Measurements from ENCODE around the gene IGSF21. TPM values are rescaled to one million over a fixed set of nuclear protein-coding genes. Genes with fewer than 3 reads are reported as not detected.

The IGSF21 gene
- total RNA-seq, 4 donors from 2014 or later: 0.31 to 3.5 (median 1.7) TPM

- Histone ChIP-seq H3K9me3 (no peaks in the 10 kb centered on the region), H3K36me3 (no peaks in the 10 kb centered on the region), H3K27me3 (peaks cover 53% of the 10 kb centered on the region), H3K27ac (no peak overlapping the region), H3K4me1 (no peaks in the 10 kb centered on the region), H3K4me3 (no peak overlapping the region)
- TF ChIP-seq, protein P1, sequence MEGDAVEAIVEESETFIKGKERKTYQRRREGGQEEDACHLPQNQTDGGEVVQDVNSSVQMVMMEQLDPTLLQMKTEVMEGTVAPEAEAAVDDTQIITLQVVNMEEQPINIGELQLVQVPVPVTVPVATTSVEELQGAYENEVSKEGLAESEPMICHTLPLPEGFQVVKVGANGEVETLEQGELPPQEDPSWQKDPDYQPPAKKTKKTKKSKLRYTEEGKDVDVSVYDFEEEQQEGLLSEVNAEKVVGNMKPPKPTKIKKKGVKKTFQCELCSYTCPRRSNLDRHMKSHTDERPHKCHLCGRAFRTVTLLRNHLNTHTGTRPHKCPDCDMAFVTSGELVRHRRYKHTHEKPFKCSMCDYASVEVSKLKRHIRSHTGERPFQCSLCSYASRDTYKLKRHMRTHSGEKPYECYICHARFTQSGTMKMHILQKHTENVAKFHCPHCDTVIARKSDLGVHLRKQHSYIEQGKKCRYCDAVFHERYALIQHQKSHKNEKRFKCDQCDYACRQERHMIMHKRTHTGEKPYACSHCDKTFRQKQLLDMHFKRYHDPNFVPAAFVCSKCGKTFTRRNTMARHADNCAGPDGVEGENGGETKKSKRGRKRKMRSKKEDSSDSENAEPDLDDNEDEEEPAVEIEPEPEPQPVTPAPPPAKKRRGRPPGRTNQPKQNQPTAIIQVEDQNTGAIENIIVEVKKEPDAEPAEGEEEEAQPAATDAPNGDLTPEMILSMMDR (IDR thresholded peaks at IDR 0.05): no peak
- TF ChIP-seq EP300 (IDR thresholded peaks at IDR 0.05) (no peak), POLR2AphosphoS5 (IDR thresholded peaks at IDR 0.05) (no peak), POLR2A (IDR thresholded peaks at IDR 0.05) (no peak)
- ATAC-seq: no peak
- WGBS, 2 donors (ENCODE audit: low coverage in 1 of 2): 71 to 80% methylated on average over 1 to 7 of the region's 8 CpGs
Observed at GRCh38 chr1:18151436-18152122, 44.0 kb downstream of the IGSF21 start.

DNA sequence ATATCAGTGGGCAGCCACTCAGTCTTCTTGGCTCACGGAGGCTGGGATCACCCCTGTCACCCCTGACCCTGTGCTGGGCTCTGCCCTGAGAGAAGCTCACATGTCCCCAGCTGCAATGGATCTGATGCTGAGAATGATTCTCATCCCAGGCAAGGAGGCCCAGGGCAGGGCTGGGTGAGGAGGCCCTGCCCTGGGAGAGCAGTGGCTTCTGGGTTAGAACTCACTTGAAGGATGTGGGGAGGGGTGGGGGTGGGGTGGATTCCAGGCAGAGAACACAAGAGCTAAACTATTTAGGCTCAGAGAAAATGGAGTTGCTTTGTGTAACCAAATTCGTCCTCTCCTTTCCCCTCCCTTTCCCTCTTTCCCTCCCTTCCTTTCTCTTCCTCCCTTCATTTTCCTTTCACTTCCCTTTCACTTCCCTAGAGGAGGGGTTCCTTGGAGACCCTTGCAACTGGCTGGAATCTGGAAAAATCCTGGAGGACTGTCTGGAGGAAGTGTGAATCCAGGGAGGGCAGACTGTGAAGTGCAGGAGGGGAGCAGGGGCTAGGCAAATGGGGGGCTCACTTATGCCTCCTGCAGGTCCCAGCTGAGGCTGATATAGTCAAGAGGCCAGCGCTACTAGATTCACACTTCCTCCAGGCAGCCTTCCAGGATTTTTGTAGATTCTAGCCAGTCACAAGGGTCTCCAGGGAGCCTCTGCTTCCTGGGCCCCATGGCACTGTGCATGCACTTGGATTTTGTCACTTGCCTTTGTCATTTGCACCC lies 47.0 kb downstream of the IGSF21 start:
- 42 to 51% methylated on average over 2 to 3 of the region's 3 CpGs for WGBS, 2 donors (ENCODE audit: low coverage in 1 of 2)
- no peak for TF ChIP-seq POLR2A (IDR thresholded peaks at IDR 0.05)
- TF ChIP-seq, protein P1 (IDR thresholded peaks at IDR 0.05): no peak
- TF ChIP-seq POLR2AphosphoS5 (IDR thresholded peaks at IDR 0.05): no peak
- no peak for TF ChIP-seq EP300 (IDR thresholded peaks at IDR 0.05)
- no peak for ATAC-seq
- H3K4me3 ChIP-seq: no peak overlapping the region
- H3K9me3 ChIP-seq: no peaks in the 10 kb centered on the region
- peaks cover 67% of the 10 kb centered on the region for H3K27me3 ChIP-seq
- no peak overlapping the region for H3K27ac ChIP-seq
- H3K36me3 ChIP-seq: no peaks in the 10 kb centered on the region
- H3K4me1 ChIP-seq: no peaks in the 10 kb centered on the region

GRCh38 chr1:18155881-18156385 lies 48.3 kb downstream of the IGSF21 start:
- TF ChIP-seq, protein P1 (IDR thresholded peaks at IDR 0.05): no peak
- TF ChIP-seq POLR2A (IDR thresholded peaks at IDR 0.05) (no peak), EP300 (IDR thresholded peaks at IDR 0.05) (no peak), POLR2AphosphoS5 (IDR thresholded peaks at IDR 0.05) (no peak)
- peaks cover 73% of the 10 kb centered on the region for H3K27me3 ChIP-seq

DNA sequence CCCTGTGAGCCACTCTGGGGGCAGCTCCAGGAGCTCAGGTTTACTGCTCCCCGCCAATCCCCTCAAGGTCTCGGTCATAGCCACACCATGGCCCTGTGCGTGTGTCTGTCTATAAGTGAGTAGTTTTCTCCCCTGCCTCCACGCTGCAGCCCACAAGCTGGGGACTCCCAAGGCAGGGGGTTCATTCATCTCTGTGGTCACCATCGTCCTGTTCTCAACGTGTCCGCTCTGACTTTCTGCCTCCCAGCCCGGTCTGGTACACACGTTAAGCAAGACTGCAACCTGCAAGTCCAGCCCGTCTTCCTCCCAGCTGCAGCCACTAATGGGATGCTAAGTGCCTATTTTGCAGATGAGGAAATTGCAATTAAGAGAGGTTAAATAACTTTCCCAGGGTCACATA lies 49.8 kb downstream of the IGSF21 start:
- Histone ChIP-seq H3K27me3 (peaks cover 74% of the 10 kb centered on the region), H3K9me3 (no peaks in the 10 kb centered on the region), H3K27ac (no peak overlapping the region), H3K4me1 (no peaks in the 10 kb centered on the region), H3K36me3 (no peaks in the 10 kb centered on the region), H3K4me3 (no peak overlapping the region)
- TF ChIP-seq POLR2AphosphoS5 (IDR thresholded peaks at IDR 0.05) (no peak), POLR2A (IDR thresholded peaks at IDR 0.05) (no peak)
- no peak for ATAC-seq
- 61 to 65% methylated on average over 5 to 8 of the region's 10 CpGs for WGBS, 2 donors (ENCODE audit: low coverage in 1 of 2)

More at GRCh38 chr1:18155881-18156385, 48.3 kb downstream of the IGSF21 start:
- no peak for ATAC-seq
- 88% methylated on average over 4 of the region's 13 CpGs; no CpG with 5 or more reads in 1 of the 2 donors for WGBS, 2 donors (ENCODE audit: low coverage in 1 of 2)
- Histone ChIP-seq H3K36me3 (no peaks in the 10 kb centered on the region), H3K4me1 (no peaks in the 10 kb centered on the region), H3K27ac (no peak overlapping the region), H3K9me3 (no peaks in the 10 kb centered on the region), H3K4me3 (no peak overlapping the region)

DNA sequence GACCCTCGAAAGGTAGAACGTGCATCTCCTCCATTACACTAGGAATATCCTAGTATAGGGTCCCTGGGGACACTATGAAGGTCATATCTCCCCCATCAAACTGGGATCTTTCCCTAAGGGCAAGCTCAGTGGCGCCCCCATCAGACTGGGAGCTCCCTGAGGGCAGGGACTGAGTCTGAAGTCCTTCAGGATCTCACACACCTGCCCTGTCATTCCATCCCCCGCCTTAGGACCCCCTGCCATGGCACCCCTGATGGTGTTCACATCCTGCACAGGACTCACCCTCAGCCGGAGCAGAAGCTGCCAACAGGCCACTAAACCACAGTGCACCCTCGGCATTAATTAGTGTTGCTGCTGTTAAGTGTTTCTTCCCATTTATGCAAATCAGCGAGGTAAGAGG lies 50.4 kb downstream of the IGSF21 start:
- Histone ChIP-seq H3K27me3 (peaks cover 70% of the 10 kb centered on the region), H3K36me3 (no peaks in the 10 kb centered on the region), H3K27ac (no peak overlapping the region), H3K4me1 (no peaks in the 10 kb centered on the region), H3K9me3 (no peaks in the 10 kb centered on the region), H3K4me3 (no peak overlapping the region)
- no peak for TF ChIP-seq POLR2A (IDR thresholded peaks at IDR 0.05)
- TF ChIP-seq, protein P1 (IDR thresholded peaks at IDR 0.05): no peak
- TF ChIP-seq POLR2AphosphoS5 (IDR thresholded peaks at IDR 0.05): no peak
- 83 to 93% methylated on average over 2 of the region's 7 CpGs for WGBS, 2 donors (ENCODE audit: low coverage in 1 of 2)
- ATAC-seq: no peak

Measured in gastroesophageal sphincter (tissue), 4 donors.